HL-60 (cell line): Measurements from ENCODE around the gene RFC4.

Experiments used
- DNase-seq, 2 experiments: peaks; one replicate each; pipeline ENCODE4 v3.0.0-alpha.2; 2010 to 2020; ENCODE audit warnings: low read depth in 1 of 2, low spot score in 1 of 2
- H3K27ac ChIP-seq: fragments of 250-450 bp; sonication (Bioruptor Pico); replicated peaks from 2 replicates; pipeline ENCODE4 v1.5.1; 2020; ENCODE audit warnings: mild to moderate bottlenecking, moderate library complexity
- H3K27me3 ChIP-seq: fragments of 250-450 bp; sonication (Bioruptor Pico); 2 replicates; pipeline ENCODE4 v1.5.1; 2021; ENCODE audit warnings: mild to moderate bottlenecking, moderate library complexity; ENCODE audit not compliant: insufficient read depth, poor library complexity, severe bottlenecking
- H3K4me3 ChIP-seq: replicated peaks from 2 replicates; pipeline ENCODE4 v1.5.1; 2011; ENCODE audit warnings: mild to moderate bottlenecking, control low read depth, low read length; ENCODE audit not compliant: insufficient read depth
- GABPA ChIP-seq: IDR thresholded peaks from 2 replicates; pipeline ENCODE4 v1.6.1; 2012; ENCODE audit warnings: low read depth
- POLR2AphosphoS5 ChIP-seq: IDR thresholded peaks from 2 replicates; pipeline ENCODE4 v1.6.1; 2012; ENCODE audit warnings: low read depth
- REST ChIP-seq: IDR thresholded peaks from 2 replicates; pipeline ENCODE4 v1.6.1; 2012; ENCODE audit warnings: low read depth; ENCODE audit not compliant: insufficient replicate concordance
- SPI1 ChIP-seq: IDR thresholded peaks from 2 replicates; pipeline ENCODE4 v1.6.1; 2012; ENCODE audit warnings: low read depth, mild to moderate bottlenecking, borderline replicate concordance
- TF ChIP-seq, protein P1 (sequence below): IDR thresholded peaks from one replicate; pipeline ENCODE4 v1.5.1; 2011; ENCODE audit warnings: low read length, control low read depth, inconsistent platforms; ENCODE audit not compliant: insufficient read depth

The RFC4 gene

GRCh38 chr3:186787642-186788481, 18.4 kb downstream of the RFC4 start:
- Histone ChIP-seq H3K4me3 (no peak overlapping the region; the same call in none of the 2 replicates), H3K27me3 (no peaks in the 10 kb centered on the region), H3K27ac (no peak overlapping the region)
- no peak for DNase-seq
- TF ChIP-seq SPI1: no peak
- TF ChIP-seq REST: no peak

DNA sequence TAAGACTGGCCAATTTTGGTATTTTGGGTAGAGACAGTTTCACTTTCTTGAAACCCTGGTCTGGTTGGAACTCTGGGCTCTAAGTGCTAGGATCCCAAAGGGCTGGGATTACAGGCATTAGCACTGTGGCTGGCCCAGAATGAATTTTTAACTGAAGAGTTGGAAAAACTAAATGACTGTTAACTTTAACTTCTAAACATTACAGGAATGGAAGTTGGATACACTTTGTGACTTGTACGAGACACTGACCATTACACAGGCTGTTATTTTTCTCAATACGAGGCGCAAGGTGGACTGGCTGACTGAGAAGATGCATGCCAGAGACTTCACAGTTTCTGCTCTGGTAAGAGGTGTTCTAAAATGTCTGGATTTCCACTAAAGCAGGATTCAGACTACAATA, 19.4 kb downstream of the RFC4 start:
- H3K27ac ChIP-seq: peak overlapping the region; percentile 99
- no peak for DNase-seq

GRCh38 chr3:186785495-186786018, 20.7 kb downstream of the RFC4 start:
- Histone ChIP-seq H3K27me3 (no peaks in the 10 kb centered on the region), H3K4me3 (peak overlapping the region; percentile 89), H3K27ac (peak overlapping the region; percentile 99)
- TF ChIP-seq, protein P1, sequence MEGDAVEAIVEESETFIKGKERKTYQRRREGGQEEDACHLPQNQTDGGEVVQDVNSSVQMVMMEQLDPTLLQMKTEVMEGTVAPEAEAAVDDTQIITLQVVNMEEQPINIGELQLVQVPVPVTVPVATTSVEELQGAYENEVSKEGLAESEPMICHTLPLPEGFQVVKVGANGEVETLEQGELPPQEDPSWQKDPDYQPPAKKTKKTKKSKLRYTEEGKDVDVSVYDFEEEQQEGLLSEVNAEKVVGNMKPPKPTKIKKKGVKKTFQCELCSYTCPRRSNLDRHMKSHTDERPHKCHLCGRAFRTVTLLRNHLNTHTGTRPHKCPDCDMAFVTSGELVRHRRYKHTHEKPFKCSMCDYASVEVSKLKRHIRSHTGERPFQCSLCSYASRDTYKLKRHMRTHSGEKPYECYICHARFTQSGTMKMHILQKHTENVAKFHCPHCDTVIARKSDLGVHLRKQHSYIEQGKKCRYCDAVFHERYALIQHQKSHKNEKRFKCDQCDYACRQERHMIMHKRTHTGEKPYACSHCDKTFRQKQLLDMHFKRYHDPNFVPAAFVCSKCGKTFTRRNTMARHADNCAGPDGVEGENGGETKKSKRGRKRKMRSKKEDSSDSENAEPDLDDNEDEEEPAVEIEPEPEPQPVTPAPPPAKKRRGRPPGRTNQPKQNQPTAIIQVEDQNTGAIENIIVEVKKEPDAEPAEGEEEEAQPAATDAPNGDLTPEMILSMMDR: no peak
- TF ChIP-seq SPI1 (no peak), POLR2AphosphoS5 (no peak), REST (no peak), GABPA (no peak)
- no peak for DNase-seq

More for the DNA sequence above, 19.4 kb downstream of the RFC4 start:
- Histone ChIP-seq H3K4me3 (peak overlapping the region; percentile 89), H3K27me3 (no peaks in the 10 kb centered on the region)
- TF ChIP-seq, protein P1: no peak
- TF ChIP-seq POLR2AphosphoS5 (no peak; the same call in 1 of the 2 replicates), GABPA (no peak), REST (no peak), SPI1 (no peak)
